GM20000 (cell line): ENCODE data around the gene LY6G6D.

Experiments
- DNase-seq: peaks from one replicate; pipeline ENCODE4 v3.0.0; 2012; ENCODE audit warnings: low spot score
- TF ChIP-seq, protein P1 (sequence below): IDR thresholded peaks from 2 replicates; pipeline ENCODE4 v1.5.1; 2012; ENCODE audit warnings: mild to moderate bottlenecking, control low read depth; ENCODE audit errors: extremely low read depth, missing control alignments

The LY6G6D gene

GRCh38 chr6:31732029-31732428 lies 16.9 kb downstream of the LY6G6D start:
- DNase-seq: no peak
- TF ChIP-seq, protein P1, sequence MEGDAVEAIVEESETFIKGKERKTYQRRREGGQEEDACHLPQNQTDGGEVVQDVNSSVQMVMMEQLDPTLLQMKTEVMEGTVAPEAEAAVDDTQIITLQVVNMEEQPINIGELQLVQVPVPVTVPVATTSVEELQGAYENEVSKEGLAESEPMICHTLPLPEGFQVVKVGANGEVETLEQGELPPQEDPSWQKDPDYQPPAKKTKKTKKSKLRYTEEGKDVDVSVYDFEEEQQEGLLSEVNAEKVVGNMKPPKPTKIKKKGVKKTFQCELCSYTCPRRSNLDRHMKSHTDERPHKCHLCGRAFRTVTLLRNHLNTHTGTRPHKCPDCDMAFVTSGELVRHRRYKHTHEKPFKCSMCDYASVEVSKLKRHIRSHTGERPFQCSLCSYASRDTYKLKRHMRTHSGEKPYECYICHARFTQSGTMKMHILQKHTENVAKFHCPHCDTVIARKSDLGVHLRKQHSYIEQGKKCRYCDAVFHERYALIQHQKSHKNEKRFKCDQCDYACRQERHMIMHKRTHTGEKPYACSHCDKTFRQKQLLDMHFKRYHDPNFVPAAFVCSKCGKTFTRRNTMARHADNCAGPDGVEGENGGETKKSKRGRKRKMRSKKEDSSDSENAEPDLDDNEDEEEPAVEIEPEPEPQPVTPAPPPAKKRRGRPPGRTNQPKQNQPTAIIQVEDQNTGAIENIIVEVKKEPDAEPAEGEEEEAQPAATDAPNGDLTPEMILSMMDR: no peak

- no peak for DNase-seq
- TF ChIP-seq, protein P1: no peak
Observed at GRCh38 chr6:31733734-31734133, 18.6 kb downstream of the LY6G6D start.

GRCh38 chr6:31734247-31734820 lies 19.2 kb downstream of the LY6G6D start:
- DNase-seq: no peak
- TF ChIP-seq, protein P1: no peak

- TF ChIP-seq, protein P1: no peak
- peak; percentile 86 for DNase-seq
Observed at GRCh38 chr6:31734821-31735406, 19.8 kb downstream of the LY6G6D start.

DNA sequence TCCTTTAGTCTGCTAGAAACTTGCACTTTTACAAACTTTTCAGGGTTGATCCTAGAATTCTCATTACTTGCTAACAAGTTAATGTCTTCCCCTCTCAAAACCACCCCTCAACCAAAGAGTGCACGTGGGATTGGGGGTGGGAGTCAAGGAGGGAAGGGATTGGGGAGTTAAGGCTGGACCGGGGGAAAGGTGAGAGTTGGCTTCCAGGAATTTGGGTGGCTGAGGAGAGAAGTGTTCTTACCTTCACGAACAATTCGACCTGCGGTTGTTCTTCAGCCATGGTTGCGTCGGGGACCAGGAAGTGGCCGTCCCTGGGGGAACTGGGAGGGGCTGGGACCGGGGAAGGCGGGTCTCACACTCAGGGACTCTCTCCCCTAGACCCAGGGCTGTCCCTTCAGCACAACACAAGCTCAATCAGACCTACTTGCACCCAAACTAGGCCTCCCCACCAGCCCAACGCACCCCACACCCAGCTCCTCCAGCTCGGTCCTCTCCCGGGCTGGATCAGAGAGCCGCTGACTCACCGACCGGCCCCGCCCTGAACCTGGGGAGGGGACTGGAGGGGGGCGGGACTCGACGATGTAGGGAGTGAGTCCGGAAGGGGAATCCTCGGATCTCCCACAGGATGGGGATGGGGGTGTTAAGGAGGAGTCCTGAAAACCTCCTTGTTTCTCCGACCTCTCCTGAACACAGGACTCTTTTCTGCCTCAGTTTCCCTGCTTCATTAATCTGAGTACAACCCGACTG lies 21.0 kb downstream of the LY6G6D start, which contains the start of gene CLIC1:
Gene CLIC1 (minus strand): TSS at position 510 of the 747 bp plus-strand sequence. CDS start 230 bp downstream, at position 280.
- DNase-seq: peak; percentile 84
- TF ChIP-seq, protein P1: no peak

GRCh38 chr6:31736768-31737314 lies 21.7 kb downstream of the LY6G6D start:
- DNase-seq: no peak
- TF ChIP-seq, protein P1: no peak
